Measurements from ENCODE around the gene C3orf18. TPM values are rescaled to one million over a fixed set of nuclear protein-coding genes. Genes with fewer than 3 reads are reported as not detected.

C3orf18 gene
- total RNA-seq (1.7 and 2.6 TPM in 2 replicates), polyA plus RNA-seq (2.7 and 2.9 TPM in 2 replicates), polyA minus RNA-seq (2.2 and 2.3 TPM in 2 replicates), Bru-seq, nascent RNA (percentile 18 among the genes with signal in this experiment), BruChase-seq, experiment 1, labeled RNA remaining after a 6-hour chase (percentile 23 among the genes with signal in this experiment), BruChase-seq, experiment 2, labeled RNA remaining after a 2-hour chase (percentile 18 among the genes with signal in this experiment)
- polyA plus RNA-seq (2011; cell fraction: cytosol; rRNA removed): 1.9 and 2.2 TPM in 2 replicates
- 4.2 and 5.2 TPM in 2 replicates for polyA plus RNA-seq (2011; cell fraction: nucleus; rRNA removed)
- 2.3 and 2.4 TPM in 2 replicates for polyA plus RNA-seq (2012)
- 0.92 TPM for polyA minus RNA-seq (2011; cell fraction: cytosol; rRNA and poly(A)+ RNA removed)
- 0.77 and 1.5 TPM in 2 replicates for polyA minus RNA-seq (2011; cell fraction: nucleus; rRNA and poly(A)+ RNA removed)
- long read RNA-seq, partial matches to known transcripts: 0 of 1 reads
- long read RNA-seq, other reads (novel, unspliced or antisense): 1 of 1 reads

DNA sequence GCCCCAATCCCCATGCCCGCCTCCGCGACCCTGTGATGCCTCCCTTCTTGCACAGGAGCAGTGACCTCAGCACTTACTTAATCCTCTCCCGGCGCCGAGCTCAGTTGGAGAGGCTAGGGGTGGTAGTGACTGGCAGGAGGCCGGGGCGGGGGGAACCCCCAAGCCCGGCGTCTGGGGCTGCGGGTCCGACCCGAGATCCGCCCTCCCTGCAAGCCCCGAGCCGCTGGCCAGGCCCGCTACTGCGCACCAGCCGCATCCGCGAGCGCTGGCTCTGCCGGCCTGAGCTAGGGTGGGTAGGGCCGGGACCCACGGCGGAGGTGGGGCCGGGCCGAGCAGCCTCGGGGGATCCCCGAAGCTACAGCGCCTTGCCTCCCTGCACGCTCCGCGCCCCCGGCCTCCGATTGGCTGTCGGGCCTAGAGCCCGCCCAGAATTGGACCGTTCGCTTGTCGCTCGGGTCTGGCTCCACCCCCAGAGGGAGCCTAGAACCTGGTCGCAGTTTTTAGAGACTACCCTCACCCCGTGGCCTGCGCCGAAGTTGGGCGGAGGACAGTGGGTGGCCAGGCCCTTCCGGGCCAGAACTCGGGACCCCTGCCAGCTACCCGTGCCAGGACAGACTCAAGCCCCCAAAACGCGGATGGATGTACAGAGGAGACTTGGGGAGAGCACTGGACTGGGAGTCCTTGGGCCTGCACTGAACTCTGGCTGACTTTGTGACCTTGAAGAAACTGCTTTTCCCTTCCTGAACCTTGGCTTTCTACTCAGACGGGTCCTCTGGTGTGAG, at the start of gene C3orf18:
TSS of gene C3orf18 (minus strand) at position 362 of the 782 bp plus-strand sequence. CDS start 2,048 bp downstream, outside the sequence.
- H3K27ac ChIP-seq (ENCODE audit: insufficient read depth, low read depth, low read length): no peak within 1 kb of the TSS
- no peaks in the 10 kb centered on the region for H3K79me2 ChIP-seq (ENCODE audit: control insufficient read depth, insufficient read depth, low read length)
- H3K4me1 ChIP-seq (ENCODE audit: control insufficient read depth, extremely low read depth, insufficient read depth, low read length): peaks cover 10% of the 10 kb centered on the region
- no peaks in the 10 kb centered on the region for H3K9me3 ChIP-seq (replicated peaks; ENCODE audit: control insufficient read depth, insufficient read depth, low read length)
- H3K4me2 ChIP-seq (ENCODE audit: insufficient read depth, low read length): peak within 1 kb of the TSS; percentile 75
- TF ChIP-seq GATA2 (IDR thresholded peaks at IDR 0.05; ENCODE audit: insufficient read depth, insufficient read length, low read depth, low read length) (no peak), POLR2A (IDR thresholded peaks at IDR 0.05; ENCODE audit: low read depth, low read length) (no peak), EZH2 (IDR thresholded peaks at IDR 0.05; ENCODE audit: borderline replicate concordance, low read depth, low read length, severe bottlenecking) (no peak), MYC (IDR thresholded peaks at IDR 0.05; ENCODE audit: low read depth, low read length) (no peak), JUN (IDR thresholded peaks at IDR 0.05; ENCODE audit: borderline replicate concordance, insufficient read depth, insufficient read length, low read depth) (no peak), POLR2AphosphoS5 (IDR thresholded peaks at IDR 0.05; ENCODE audit: insufficient read depth, low read depth, low read length) (no peak), FOS (IDR thresholded peaks at IDR 0.05; ENCODE audit: borderline replicate concordance, insufficient read depth, low read length) (no peak)
- TF ChIP-seq, protein P1, sequence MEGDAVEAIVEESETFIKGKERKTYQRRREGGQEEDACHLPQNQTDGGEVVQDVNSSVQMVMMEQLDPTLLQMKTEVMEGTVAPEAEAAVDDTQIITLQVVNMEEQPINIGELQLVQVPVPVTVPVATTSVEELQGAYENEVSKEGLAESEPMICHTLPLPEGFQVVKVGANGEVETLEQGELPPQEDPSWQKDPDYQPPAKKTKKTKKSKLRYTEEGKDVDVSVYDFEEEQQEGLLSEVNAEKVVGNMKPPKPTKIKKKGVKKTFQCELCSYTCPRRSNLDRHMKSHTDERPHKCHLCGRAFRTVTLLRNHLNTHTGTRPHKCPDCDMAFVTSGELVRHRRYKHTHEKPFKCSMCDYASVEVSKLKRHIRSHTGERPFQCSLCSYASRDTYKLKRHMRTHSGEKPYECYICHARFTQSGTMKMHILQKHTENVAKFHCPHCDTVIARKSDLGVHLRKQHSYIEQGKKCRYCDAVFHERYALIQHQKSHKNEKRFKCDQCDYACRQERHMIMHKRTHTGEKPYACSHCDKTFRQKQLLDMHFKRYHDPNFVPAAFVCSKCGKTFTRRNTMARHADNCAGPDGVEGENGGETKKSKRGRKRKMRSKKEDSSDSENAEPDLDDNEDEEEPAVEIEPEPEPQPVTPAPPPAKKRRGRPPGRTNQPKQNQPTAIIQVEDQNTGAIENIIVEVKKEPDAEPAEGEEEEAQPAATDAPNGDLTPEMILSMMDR (IDR thresholded peaks at IDR 0.05; ENCODE audit: extremely low read depth in 1 of 2, insufficient read depth in 1 of 2, low read depth in 1 of 2, low read length in 2 of 2): no peak
- TF ChIP-seq, protein P2, sequence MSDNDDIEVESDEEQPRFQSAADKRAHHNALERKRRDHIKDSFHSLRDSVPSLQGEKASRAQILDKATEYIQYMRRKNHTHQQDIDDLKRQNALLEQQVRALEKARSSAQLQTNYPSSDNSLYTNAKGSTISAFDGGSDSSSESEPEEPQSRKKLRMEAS (IDR thresholded peaks at IDR 0.05; ENCODE audit: insufficient read depth, insufficient read length): no peak
- peak within 1 kb of the TSS; percentile 97 for H2AFZ ChIP-seq (ENCODE audit: low read depth, low read length)
- intact Hi-C loops (cut with micrococcal nuclease) (loop anchor here (2.0 kb wide), 1 partner anchor 817 kb away; the partner anchor contains the start of gene MANF), dilution Hi-C loops (cut with MboI; ENCODE audit: extremely low pct_ligation_motif_present, low sequenced_read_pairs) (no loop called here)
- H4K20me1 ChIP-seq (replicated peaks; ENCODE audit: control insufficient read depth, extremely low read depth, insufficient read depth, low read length): no peaks in the 10 kb centered on the region
- no peaks in the 10 kb centered on the region for H3K27me3 ChIP-seq (ENCODE audit: control insufficient read depth in 2 of 2, insufficient read depth in 2 of 2, low read length in 2 of 2)
- ChIA-PET CTCF (interaction anchor here (1.0 to 1.5 kb wide), 5 partner anchors 25 to 1115 kb away, joined by 3 to 4 read pairs (median 3); partner anchors contain the start of genes CISH and DCAF1), POLR2A (no interaction called here)
- no peaks in the 10 kb centered on the region for H3K36me3 ChIP-seq (ENCODE audit: control insufficient read depth in 2 of 2, extremely low read depth in 1 of 2, insufficient read depth in 2 of 2, low read length in 2 of 2)
- BruUV-seq (replicated peaks): no TSS peak
- no peaks in the 10 kb centered on the region for H3K9me1 ChIP-seq (replicated peaks; ENCODE audit: control insufficient read depth, extremely low read depth, insufficient read depth, low read length)
- DNase-seq (ENCODE audit: low read depth, low spot score) (peak; percentile 84), FAIRE-seq (peak; percentile 83)
- H3K9ac ChIP-seq (replicated peaks; ENCODE audit: extremely low read depth, insufficient read depth, low read length): no peak within 1 kb of the TSS
- H3K4me3 ChIP-seq (replicated peaks in 1 of 3; ENCODE audit: insufficient read depth in 1 of 3, low read depth in 1 of 3, low read length in 3 of 3): peak within 1 kb of the TSS; percentile 18 to 85 (median 40)

All from endothelial cell of umbilical vein (primary cell).